HG02678 (cell line): ENCODE results near the gene ST6GALNAC4.

ENCODE experiments used
- ATAC-seq: cut with Tn5 transposase; IDR thresholded peaks from one replicate; pipeline ENCODE4 v1.9.1; 2021; ENCODE audit warnings: mild to moderate bottlenecking, moderate library complexity; ENCODE audit not compliant: unreplicated experiment

The ST6GALNAC4 gene

GRCh38 chr9:127916720-127917581, at the start of gene ST6GALNAC4:
Gene ST6GALNAC4 (minus strand): TSS chr9:127917041. CDS start chr9:127916419, 622 bp downstream.
- peak; percentile 79 for ATAC-seq

DNA sequence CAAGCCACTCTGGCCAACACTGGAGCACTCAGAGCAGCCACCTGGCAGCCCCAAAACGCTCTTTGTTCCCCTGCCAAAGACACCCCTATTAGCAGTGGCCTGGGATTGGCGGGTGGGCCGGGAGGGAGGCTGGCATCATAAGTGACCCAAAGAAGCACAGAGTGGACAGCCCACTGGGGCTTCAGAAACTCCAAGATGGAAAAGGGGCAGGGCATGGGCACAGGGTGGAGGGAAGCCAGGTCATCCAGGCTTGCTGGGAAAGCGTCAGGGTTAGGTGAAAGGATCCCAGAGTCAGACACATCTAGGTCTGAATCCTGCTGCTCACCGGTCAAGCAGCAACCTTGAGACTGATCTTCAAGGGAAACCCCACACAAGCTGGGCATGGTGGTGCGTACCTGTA, 49.1 kb upstream of the ST6GALNAC4 start:
- no peak for ATAC-seq

DNA sequence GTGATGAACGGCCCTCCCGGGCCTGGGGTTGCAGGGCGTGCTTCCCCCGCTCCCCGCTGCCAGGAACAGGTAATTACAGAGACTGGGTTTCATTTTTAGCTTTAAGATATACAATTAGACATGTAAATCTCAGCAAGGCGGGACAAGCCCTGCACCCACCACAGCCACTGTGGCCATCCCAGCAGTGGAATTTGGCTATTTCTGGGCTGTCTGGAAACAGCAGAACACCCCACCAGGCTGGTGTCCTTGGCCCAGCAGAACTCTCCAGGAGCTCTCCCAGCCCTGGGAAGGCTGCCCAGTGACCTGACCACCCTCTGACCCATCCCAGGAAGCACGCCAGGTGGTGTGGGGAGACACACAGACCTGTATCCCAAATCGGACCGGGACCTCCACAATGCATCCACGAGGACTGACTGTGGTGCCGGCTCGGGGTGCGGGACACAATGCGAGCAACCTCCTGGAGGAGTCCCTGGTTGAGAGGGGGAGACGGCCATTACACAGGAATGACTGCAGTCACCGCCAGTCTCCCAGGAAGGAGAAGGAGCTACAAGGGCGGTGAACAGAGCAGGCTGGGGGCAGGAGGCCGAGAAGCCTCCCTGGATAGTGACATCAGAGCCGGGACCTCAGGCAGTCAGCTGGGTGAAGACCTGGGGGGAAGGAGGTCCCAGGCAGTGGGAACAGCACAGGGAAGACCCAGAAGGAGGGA, 46.7 kb upstream of the ST6GALNAC4 start:
- no peak for ATAC-seq

DNA sequence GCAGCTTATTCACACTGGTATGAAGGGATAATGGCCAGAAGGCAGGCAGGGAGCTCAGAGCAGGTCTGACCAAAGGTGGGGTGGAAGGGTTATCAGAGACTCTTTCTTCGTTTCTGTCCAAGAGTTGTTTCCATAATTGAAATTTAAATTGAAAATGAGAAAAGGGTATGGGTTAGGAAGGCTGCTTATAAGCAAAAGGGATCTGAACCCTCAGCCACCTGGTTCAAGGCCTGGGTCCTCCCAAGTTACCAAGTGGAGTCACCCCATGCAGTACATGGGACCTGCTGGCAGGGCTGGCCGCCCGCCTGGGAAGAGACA, 46.2 kb upstream of the ST6GALNAC4 start:
- no peak for ATAC-seq

DNA sequence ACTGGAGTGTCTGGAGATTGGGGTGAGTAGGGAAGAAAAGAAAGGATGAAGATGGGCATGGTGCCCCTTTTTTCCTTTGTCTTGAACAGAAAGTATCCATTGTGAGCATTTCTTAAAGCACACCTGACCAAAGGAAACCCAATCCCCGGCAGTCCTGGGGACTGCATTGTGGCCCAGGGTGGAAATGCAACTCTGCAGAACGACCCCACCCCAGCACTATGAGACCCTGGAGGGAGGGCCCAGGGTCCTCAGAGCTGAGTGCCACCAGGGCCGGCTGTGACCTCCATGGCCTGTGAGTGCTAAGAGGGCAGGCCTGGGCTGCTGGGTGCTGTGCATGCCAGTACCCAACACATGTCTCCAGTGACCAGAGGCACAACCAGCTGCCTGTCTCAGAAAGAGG, 45.4 kb upstream of the ST6GALNAC4 start:
- no peak for ATAC-seq

DNA sequence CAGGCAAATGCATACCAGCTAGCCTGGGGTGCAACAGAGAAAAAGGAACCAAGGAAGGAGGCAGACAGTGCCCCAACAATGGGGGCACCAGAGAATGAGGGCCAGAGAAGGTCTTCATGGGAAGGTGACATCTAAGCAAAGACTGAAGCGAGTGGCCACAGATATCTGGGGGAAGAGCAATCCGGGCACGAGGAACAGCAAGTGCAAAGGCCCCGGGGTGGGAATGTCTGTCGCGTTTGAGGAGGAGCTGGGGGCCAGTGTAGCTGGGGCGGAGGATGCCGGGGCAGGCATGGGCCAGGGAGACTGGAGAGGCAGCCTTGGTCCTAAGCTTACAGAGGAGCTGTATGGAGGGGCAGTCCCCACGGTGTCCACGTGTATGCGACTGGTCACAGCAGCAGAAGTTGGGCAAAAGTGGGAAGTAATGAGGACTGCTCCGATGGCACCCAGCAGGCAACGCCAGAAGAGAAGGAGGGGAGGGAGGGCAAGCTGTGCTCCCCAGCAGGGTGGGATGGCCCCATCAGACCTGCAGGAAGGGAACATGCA, 44.8 kb upstream of the ST6GALNAC4 start:
- ATAC-seq: no peak

DNA sequence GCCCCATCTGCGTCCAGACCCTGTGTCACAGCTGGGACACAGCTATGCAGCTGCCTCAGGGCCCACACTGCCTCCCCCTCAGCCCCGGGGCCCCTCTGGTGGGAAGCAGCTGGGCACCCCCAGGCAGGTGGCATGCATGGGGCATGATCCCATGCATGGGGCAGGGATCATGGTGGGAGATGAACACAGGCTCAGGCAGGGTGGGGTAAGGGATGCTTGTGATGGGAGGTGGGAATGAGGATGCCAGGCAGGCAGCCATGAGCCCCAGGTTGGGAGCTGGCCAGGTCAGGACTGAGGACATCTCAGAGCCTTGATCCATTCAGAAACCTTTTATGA, 44.3 kb upstream of the ST6GALNAC4 start:
- no peak for ATAC-seq

DNA sequence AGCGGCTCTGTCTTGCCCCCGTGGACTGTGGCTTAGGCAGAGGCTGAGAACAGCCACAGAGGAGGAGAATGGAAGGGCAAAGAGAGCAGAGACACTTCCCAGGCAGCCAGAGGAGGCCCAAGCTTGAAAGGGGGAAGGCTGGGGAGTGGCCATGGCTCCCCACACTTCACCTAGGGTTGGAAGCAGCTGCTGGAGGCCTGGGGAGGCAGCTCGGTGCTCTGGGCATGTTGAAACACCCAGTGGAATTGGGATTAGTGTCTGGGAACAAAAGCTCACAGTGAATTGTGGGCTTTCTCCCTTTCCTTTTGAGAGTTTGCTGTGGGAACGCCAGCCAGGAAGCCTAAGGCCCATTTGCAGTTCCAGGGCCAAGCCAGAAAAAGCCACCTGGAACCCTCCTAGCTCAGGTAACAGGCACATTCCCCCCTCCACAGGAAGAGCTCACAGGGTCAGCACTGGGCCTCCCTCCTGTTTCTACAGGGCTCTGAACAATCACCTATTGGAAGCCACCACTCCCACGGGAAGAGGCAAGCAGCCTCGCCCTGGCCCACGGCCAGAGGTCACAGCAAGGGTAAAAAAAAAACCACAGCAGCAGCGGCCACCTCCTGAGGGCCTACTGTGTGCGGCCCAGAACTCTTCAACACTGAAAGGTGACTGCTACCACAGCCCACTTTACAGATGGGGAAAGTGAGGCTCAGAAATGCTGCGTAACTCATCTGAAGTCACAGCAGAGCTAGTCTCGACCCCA, 43.7 kb upstream of the ST6GALNAC4 start:
- no peak for ATAC-seq

- no peak for ATAC-seq
These were observed 43.1 kb upstream of the ST6GALNAC4 start for GRCh38 chr9:127959841-127960409.

DNA sequence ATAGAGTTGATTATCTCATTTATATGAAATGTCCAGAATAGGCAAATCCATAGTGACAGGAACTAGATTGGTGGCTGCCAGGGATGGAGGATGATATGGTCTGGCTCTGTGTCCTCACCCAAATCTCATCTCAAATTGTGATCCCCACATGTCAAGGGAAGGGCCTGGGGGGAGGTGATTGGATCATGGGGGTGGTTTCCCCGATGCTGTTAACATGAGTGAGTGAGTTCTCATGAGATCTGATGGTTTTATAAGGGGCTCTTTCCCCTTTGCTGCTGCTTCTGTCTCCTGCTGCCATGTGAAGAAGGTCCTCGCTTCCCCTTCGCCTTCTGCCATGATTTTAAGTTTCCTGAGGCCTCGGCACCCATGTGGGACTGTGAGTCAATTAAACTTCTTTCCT, 42.6 kb upstream of the ST6GALNAC4 start:
- no peak for ATAC-seq

- no peak for ATAC-seq
These were observed 41.9 kb upstream of the ST6GALNAC4 start for GRCh38 chr9:127958728-127959127.

GRCh38 chr9:127955294-127956015, 38.6 kb upstream of the ST6GALNAC4 start:
- ATAC-seq: no peak

DNA sequence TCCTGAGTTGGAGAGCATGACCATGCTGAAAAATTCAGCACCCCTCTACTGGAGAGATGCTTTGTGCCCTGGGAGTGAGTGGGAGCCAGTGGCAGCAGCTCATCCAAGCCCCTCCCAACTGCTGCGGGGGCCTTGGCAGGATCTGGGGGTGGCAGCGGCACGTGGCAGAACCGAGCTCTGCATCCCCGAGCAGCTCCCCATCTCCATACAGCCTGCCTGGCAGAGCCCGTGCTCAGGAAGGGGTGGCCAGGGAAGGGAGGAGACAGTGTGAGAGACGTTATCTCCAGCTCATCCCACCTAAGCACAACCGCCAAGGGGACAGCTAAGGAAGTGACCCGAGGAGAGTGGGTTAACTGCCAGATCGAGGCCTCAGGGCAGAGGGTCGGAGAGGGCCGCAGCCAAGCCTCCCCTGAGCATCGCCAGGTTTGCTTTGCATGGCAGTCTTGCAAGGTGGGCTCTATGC, 38.0 kb upstream of the ST6GALNAC4 start:
- no peak for ATAC-seq

DNA sequence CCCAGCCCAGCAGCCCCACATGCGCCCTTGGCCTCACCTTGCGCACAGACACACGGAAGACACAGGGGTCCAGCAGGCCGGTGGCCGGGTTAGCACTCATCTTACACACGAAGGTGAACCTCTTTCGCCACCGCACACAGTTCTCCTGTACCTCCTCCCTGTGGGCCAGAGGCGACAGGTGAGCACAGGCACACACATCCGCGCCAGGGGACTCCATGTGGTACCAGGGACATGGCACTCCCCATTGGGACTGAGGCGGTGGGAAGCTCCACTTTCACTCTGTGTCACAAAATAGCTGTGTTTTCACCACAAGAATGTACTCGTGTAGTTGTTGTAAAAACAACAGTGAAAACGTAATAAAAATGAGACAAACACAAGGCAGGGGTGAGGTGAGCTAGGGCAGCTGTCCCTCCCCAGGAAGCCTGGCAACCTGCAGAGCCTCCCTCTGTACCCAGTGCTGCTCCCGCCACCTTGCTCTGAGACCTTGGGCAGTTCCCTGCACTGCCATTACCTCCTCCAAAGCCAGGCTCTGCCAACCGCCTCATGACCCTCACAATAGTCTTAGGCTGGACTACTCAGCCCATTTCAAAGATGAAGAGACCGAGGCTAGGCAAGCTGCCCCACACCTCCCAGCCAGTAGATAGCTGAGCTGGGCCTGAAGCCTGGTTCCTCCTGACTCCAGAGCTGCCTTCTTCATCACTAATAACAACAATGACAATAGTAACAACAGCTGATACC, 37.1 kb upstream of the ST6GALNAC4 start:
- no peak for ATAC-seq

GRCh38 chr9:127953154-127953553, 36.3 kb upstream of the ST6GALNAC4 start:
- ATAC-seq: no peak

- no peak for ATAC-seq
These were observed 33.9 kb upstream of the ST6GALNAC4 start for GRCh38 chr9:127950513-127951289.

GRCh38 chr9:127949827-127950512, 33.1 kb upstream of the ST6GALNAC4 start:
- ATAC-seq: no peak
